GM12872 (cell line): Measurements from ENCODE around the gene TARBP2.

Source experiments
- CTCF ChIP-seq: IDR thresholded peaks from 3 replicates; pipeline ENCODE4 v1.5.1; 2011; ENCODE audit warnings: low read depth, mild to moderate bottlenecking, low read length, moderate library complexity; ENCODE audit not compliant: insufficient read depth

The TARBP2 gene

GRCh38 chr12:53499266-53500141, 1.6 kb upstream of the TARBP2 start, which contains the start of gene MAP3K12:
Gene MAP3K12 (minus strand): TSS chr12:53499458. CDS start chr12:53487391, 12,067 bp downstream.
- no peak for TF ChIP-seq CTCF

- TF ChIP-seq CTCF, result no peak
These were observed 824 bp upstream of the TARBP2 start for GRCh38 chr12:53500142-53500775.

GRCh38 chr12:53501615-53502181, 615 bp downstream of the TARBP2 start:
- TF ChIP-seq CTCF, result no peak

- TF ChIP-seq CTCF, result no peak
These were observed 1.2 kb downstream of the TARBP2 start for GRCh38 chr12:53502331-53502730.

- TF ChIP-seq CTCF, result no peak
These were observed 2.1 kb downstream of the TARBP2 start for GRCh38 chr12:53502983-53503728.

- TF ChIP-seq CTCF, result no peak
These were observed 3.2 kb downstream of the TARBP2 start for GRCh38 chr12:53504004-53504920.
